GM23338 (cell line): ENCODE results near the gene TENT5A. TPM values are rescaled to one million over a fixed set of nuclear protein-coding genes. Genes with fewer than 3 reads are reported as not detected.

Experiments used
- ATAC-seq: fragments of 200-7000 bp; cut with Tn5 transposase; 3 replicates; pipeline ENCODE4 v1.9.1; 2020
- DNase-seq: peaks from one replicate; pipeline ENCODE4 v3.0.0-alpha.2; 2015; ENCODE audit warnings: low spot score
- H2AFZ ChIP-seq: fragments of 200-600 bp; sonication (generic); 2 replicates; pipeline ENCODE4 v1.8.0; 2016; ENCODE audit warnings: antibody characterized with exemption, mild to moderate bottlenecking, moderate library complexity
- H3F3A ChIP-seq: fragments of 200-600 bp; sonication (generic); replicated peaks from 2 replicates; pipeline ENCODE4 v1.8.0; 2017; ENCODE audit warnings: antibody characterized with exemption, mixed run types, low read depth
- H3K27ac ChIP-seq: fragments of 200-600 bp; sonication (generic); 2 replicates; pipeline ENCODE4 v1.6.1; 2016; ENCODE audit warnings: low read depth
- H3K27me3 ChIP-seq: fragments of 200-600 bp; sonication (generic); 2 replicates; pipeline ENCODE4 v1.8.0; 2016; ENCODE audit warnings: mild to moderate bottlenecking, mixed run types, moderate library complexity; ENCODE audit not compliant: insufficient read depth
- H3K36me3 ChIP-seq: fragments of 200-600 bp; sonication (generic); 2 replicates; pipeline ENCODE4 v1.8.0; 2016; ENCODE audit warnings: mild to moderate bottlenecking; ENCODE audit not compliant: insufficient read depth
- H3K4me1 ChIP-seq: fragments of 200-600 bp; sonication (generic); 2 replicates; pipeline ENCODE4 v1.8.0; 2016; ENCODE audit warnings: mild to moderate bottlenecking, moderate library complexity; ENCODE audit not compliant: insufficient read depth
- H3K4me2 ChIP-seq: fragments of 200-600 bp; sonication (generic); 2 replicates; pipeline ENCODE4 v1.7.1; 2017; ENCODE audit warnings: mixed run types
- H3K4me3 ChIP-seq: fragments of 200-600 bp; sonication (generic); 2 replicates; pipeline ENCODE4 v1.6.1; 2016; ENCODE audit warnings: mixed run types
- H3K79me2 ChIP-seq: fragments of 200-600 bp; sonication (generic); replicated peaks from 2 replicates; pipeline ENCODE4 v1.8.0; 2017; ENCODE audit warnings: mild to moderate bottlenecking; ENCODE audit not compliant: insufficient read depth
- H3K9me2 ChIP-seq: fragments of 200-600 bp; sonication (generic); 2 replicates; pipeline ENCODE4 v1.8.0; 2017; ENCODE audit not compliant: insufficient read depth
- H4K20me1 ChIP-seq: fragments of 200-600 bp; sonication (generic); replicated peaks from 2 replicates; pipeline ENCODE4 v1.8.0; 2017; ENCODE audit warnings: mild to moderate bottlenecking; ENCODE audit not compliant: insufficient read depth
- H3K27ac Mint-ChIP-seq: 2 replicates; pipeline ENCODE4 v1.8.0; 2020; ENCODE audit warnings: inconsistent platforms, mild to moderate bottlenecking, moderate library complexity, mixed read lengths
- H3K27me3 Mint-ChIP-seq: 3 replicates; pipeline ENCODE4 v1.8.0; 2022; ENCODE audit warnings: low read depth, mild to moderate bottlenecking, moderate library complexity, mixed read lengths, inconsistent platforms; ENCODE audit not compliant: insufficient read depth, poor library complexity
- H3K36me3 Mint-ChIP-seq: 3 replicates; pipeline ENCODE4 v1.8.0; 2021; ENCODE audit warnings: low read depth, mild to moderate bottlenecking, inconsistent platforms, moderate library complexity, mixed read lengths
- H3K4me1 Mint-ChIP-seq: 3 replicates; pipeline ENCODE4 v1.8.0; 2020; ENCODE audit warnings: mild to moderate bottlenecking, inconsistent platforms, mixed read lengths
- H3K4me3 Mint-ChIP-seq: 3 replicates; pipeline ENCODE4 v1.8.0; 2021; ENCODE audit warnings: moderate library complexity, mild to moderate bottlenecking, inconsistent platforms, mixed read lengths
- H3K9me3 Mint-ChIP-seq: 3 replicates; pipeline ENCODE4 v1.8.0; 2020; ENCODE audit warnings: moderate library complexity, mild to moderate bottlenecking, inconsistent platforms, mixed read lengths
- CREB1 ChIP-seq: fragments of 250-450 bp; sonication (Bioruptor Pico); IDR thresholded peaks from 2 replicates; pipeline ENCODE4 v1.5.0; 2020; ENCODE audit warnings: low read depth, mild to moderate bottlenecking, moderate library complexity
- EZH2 ChIP-seq: fragments of 200-600 bp; sonication (generic); IDR thresholded peaks from one replicate; pipeline ENCODE4 v1.8.0; 2017; ENCODE audit warnings: antibody characterized with exemption, mild to moderate bottlenecking, low read depth; ENCODE audit not compliant: unreplicated experiment
- EZH2phosphoT487 ChIP-seq: fragments of 200-600 bp; sonication (generic); IDR thresholded peaks from one replicate; pipeline ENCODE4 v1.8.1; 2018; ENCODE audit warnings: antibody characterized with exemption; ENCODE audit not compliant: unreplicated experiment
- JUNB ChIP-seq: IDR thresholded peaks from one replicate; pipeline ENCODE4 v1.6.1; 2016; ENCODE audit warnings: antibody characterized with exemption; ENCODE audit not compliant: unreplicated experiment
- NANOG ChIP-seq: IDR thresholded peaks from 2 replicates; pipeline ENCODE4 v1.6.1; 2016; ENCODE audit warnings: antibody characterized with exemption, borderline replicate concordance
- POLR2AphosphoS5 ChIP-seq: IDR thresholded peaks from 2 replicates; pipeline ENCODE4 v1.6.1; 2016; ENCODE audit warnings: antibody characterized with exemption, low read depth
- REST ChIP-seq: IDR thresholded peaks from one replicate; pipeline ENCODE4 v1.6.1; 2018; ENCODE audit warnings: antibody characterized with exemption; ENCODE audit not compliant: unreplicated experiment
- STAT1 ChIP-seq: IDR thresholded peaks from one replicate; pipeline ENCODE4 v1.6.1; 2016; ENCODE audit warnings: antibody characterized with exemption; ENCODE audit not compliant: unreplicated experiment
- ZNF114 ChIP-seq: fragments of 250-450 bp; sonication (Bioruptor Pico); IDR thresholded peaks from 2 replicates; pipeline ENCODE4 v1.5.0; 2020; ENCODE audit warnings: mild to moderate bottlenecking, moderate library complexity
- ZNF331 ChIP-seq: fragments of 250-450 bp; sonication (Bioruptor Pico); IDR thresholded peaks from 2 replicates; pipeline ENCODE4 v1.5.0; 2020; ENCODE audit warnings: low read depth, mild to moderate bottlenecking, moderate library complexity
- ZNF462 ChIP-seq: fragments of 250-450 bp; sonication (Bioruptor Pico); IDR thresholded peaks from 2 replicates; pipeline ENCODE4 v1.5.0; 2020; ENCODE audit warnings: mild to moderate bottlenecking, moderate library complexity
- polyA plus RNA-seq: library from polyadenylated mRNA; unstranded; fragments of >200 nt; fragmentation: Nextera tagmentation; extraction: Ambion mirVana; gene quantifications from 2 replicates; pipeline ENCODE4 v1.2.1, GENCODE V29; 2016
- total RNA-seq: library from RNA; depleted of rRNA; stranded (reverse); fragments of >200 nt; shearing (Covaris generic); gene quantifications from 2 replicates; pipeline ENCODE4 v1.2.3, GENCODE V29; 2014
- TF ChIP-seq, protein P1 (sequence below): IDR thresholded peaks from 2 replicates; pipeline ENCODE4 v1.6.1; 2016; ENCODE audit warnings: antibody characterized with exemption
- TF ChIP-seq, protein P2 (sequence below), 2 experiments: fragments of 200-600 bp in 1 of 2; sonication (generic) in 1 of 2; conservative IDR thresholded peaks; 2 replicates each; pipeline versions ENCODE4 v1.5.1 to v1.6.1; 2016 to 2017; ENCODE audit warnings: antibody characterized with exemption in 2 of 2, low read depth in 2 of 2, mild to moderate bottlenecking in 2 of 2, moderate library complexity in 1 of 2

Gene TENT5A
- total and polyA plus RNA-seq, 2 experiments from 2014 or later = 3.8 to 4.7 TPM

GRCh38 chr6:81722506-81723223, 29.8 kb downstream of the TENT5A start:
- no peak for TF ChIP-seq REST
- TF ChIP-seq STAT1 = no peak
- no peak for TF ChIP-seq EZH2
- TF ChIP-seq, protein P1, sequence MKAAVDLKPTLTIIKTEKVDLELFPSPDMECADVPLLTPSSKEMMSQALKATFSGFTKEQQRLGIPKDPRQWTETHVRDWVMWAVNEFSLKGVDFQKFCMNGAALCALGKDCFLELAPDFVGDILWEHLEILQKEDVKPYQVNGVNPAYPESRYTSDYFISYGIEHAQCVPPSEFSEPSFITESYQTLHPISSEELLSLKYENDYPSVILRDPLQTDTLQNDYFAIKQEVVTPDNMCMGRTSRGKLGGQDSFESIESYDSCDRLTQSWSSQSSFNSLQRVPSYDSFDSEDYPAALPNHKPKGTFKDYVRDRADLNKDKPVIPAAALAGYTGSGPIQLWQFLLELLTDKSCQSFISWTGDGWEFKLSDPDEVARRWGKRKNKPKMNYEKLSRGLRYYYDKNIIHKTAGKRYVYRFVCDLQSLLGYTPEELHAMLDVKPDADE = no peak
- no peak for TF ChIP-seq ZNF331 (CRISPR knock-in tag)
- no peak for TF ChIP-seq POLR2AphosphoS5
- no peak for TF ChIP-seq EZH2phosphoT487
- TF ChIP-seq NANOG = no peak
- TF ChIP-seq ZNF462 (CRISPR knock-in tag) = no peak
- no peak for TF ChIP-seq JUNB
- TF ChIP-seq, protein P2, sequence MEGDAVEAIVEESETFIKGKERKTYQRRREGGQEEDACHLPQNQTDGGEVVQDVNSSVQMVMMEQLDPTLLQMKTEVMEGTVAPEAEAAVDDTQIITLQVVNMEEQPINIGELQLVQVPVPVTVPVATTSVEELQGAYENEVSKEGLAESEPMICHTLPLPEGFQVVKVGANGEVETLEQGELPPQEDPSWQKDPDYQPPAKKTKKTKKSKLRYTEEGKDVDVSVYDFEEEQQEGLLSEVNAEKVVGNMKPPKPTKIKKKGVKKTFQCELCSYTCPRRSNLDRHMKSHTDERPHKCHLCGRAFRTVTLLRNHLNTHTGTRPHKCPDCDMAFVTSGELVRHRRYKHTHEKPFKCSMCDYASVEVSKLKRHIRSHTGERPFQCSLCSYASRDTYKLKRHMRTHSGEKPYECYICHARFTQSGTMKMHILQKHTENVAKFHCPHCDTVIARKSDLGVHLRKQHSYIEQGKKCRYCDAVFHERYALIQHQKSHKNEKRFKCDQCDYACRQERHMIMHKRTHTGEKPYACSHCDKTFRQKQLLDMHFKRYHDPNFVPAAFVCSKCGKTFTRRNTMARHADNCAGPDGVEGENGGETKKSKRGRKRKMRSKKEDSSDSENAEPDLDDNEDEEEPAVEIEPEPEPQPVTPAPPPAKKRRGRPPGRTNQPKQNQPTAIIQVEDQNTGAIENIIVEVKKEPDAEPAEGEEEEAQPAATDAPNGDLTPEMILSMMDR (conservative IDR thresholded peaks at IDR 0.05; ENCODE audit: low read depth in 2 of 2) = no peak
- TF ChIP-seq CREB1 = no peak
- no peak for TF ChIP-seq ZNF114

More at GRCh38 chr6:81722506-81723223, 29.8 kb downstream of the TENT5A start:
- Histone ChIP-seq H3K27me3 (no peaks in the 10 kb centered on the region), H3K4me3 (no peak overlapping the region), H2AFZ (no peak overlapping the region), H3K36me3 (no peaks in the 10 kb centered on the region), H3K27ac (no peak overlapping the region), H3K4me1 (no peaks in the 10 kb centered on the region), H3F3A (no peaks in the 10 kb centered on the region), H4K20me1 (no peaks in the 10 kb centered on the region), H3K9me2 (no peaks in the 10 kb centered on the region), H3K4me2 (no peak overlapping the region), H3K79me2 (no peaks in the 10 kb centered on the region)
- Mint-ChIP-seq H3K4me3 (no peak overlapping the region), H3K36me3 (no peaks in the 10 kb centered on the region), H3K27me3 (no peaks in the 10 kb centered on the region), H3K4me1 (no peaks in the 10 kb centered on the region), H3K9me3 (no peaks in the 10 kb centered on the region), H3K27ac (no peak overlapping the region)
- DNase-seq (no peak), ATAC-seq (no peak)
